Mesenchymal stem cell (in vitro differentiated cells and primary cell): Measurements from ENCODE around the gene SIGLEC1.

Experiments used
- DNase-seq: peaks from one replicate; pipeline ENCODE4 v3.0.0-alpha.2; 2013
- H2AFZ ChIP-seq: one replicate; pipeline ENCODE4 v1.6.1; 2013; ENCODE audit warnings: low read depth, mild to moderate bottlenecking, control low read depth, inconsistent platforms, low read length, moderate library complexity
- H2AK5ac ChIP-seq: 2 replicates; pipeline ENCODE4 v1.6.1; 2013; ENCODE audit warnings: low read length, moderate library complexity, mild to moderate bottlenecking, inconsistent platforms; ENCODE audit not compliant: severe bottlenecking
- H2BK120ac ChIP-seq: one replicate; pipeline ENCODE4 v1.6.1; 2013; ENCODE audit warnings: low read depth, mild to moderate bottlenecking, inconsistent platforms, low read length, moderate library complexity
- H2BK12ac ChIP-seq, 2 experiments: one replicate each; pipeline ENCODE4 v1.6.1; 2013; ENCODE audit warnings: inconsistent platforms in 2 of 2, low read length in 2 of 2, mild to moderate bottlenecking in 2 of 2, moderate library complexity in 2 of 2, control low read depth in 1 of 2
- H2BK15ac ChIP-seq: one replicate; pipeline ENCODE4 v1.6.1; 2013; ENCODE audit warnings: mild to moderate bottlenecking, low read depth, inconsistent platforms; ENCODE audit not compliant: poor library complexity, severe bottlenecking
- H2BK5ac ChIP-seq: 2 replicates; pipeline ENCODE4 v1.6.1; 2013; ENCODE audit warnings: low read depth, mild to moderate bottlenecking, low read length, control low read depth, inconsistent platforms; ENCODE audit not compliant: poor library complexity, severe bottlenecking
- H3K14ac ChIP-seq, 2 experiments: one replicate each; pipeline ENCODE4 v1.6.1; 2013; ENCODE audit warnings: inconsistent platforms in 2 of 2, low read length in 2 of 2, control low read depth in 1 of 2, mild to moderate bottlenecking in 1 of 2, moderate library complexity in 1 of 2
- H3K18ac ChIP-seq, 2 experiments: one replicate each; pipeline ENCODE4 v1.6.1; 2013; ENCODE audit warnings: inconsistent platforms in 2 of 2, low read length in 2 of 2, control low read depth in 1 of 2, low read depth in 1 of 2, mild to moderate bottlenecking in 1 of 2
- H3K23ac ChIP-seq, 2 experiments: one replicate each; pipeline ENCODE4 v1.6.1; 2013; ENCODE audit warnings: inconsistent platforms in 2 of 2, low read length in 2 of 2, mild to moderate bottlenecking in 2 of 2, moderate library complexity in 2 of 2, control low read depth in 1 of 2
- H3K27ac ChIP-seq: 2 replicates; pipeline ENCODE4 v1.5.1; 2013; ENCODE audit warnings: mild to moderate bottlenecking, moderate library complexity, low read length, control low read depth, inconsistent platforms; ENCODE audit not compliant: poor library complexity, severe bottlenecking
- H3K27me3 ChIP-seq, 2 experiments: 2 replicates each; pipeline versions ENCODE4 v1.6.1 to v1.7.0; 2013; ENCODE audit warnings: low read length in 2 of 2, mild to moderate bottlenecking in 2 of 2, moderate library complexity in 2 of 2, control low read depth in 1 of 2, inconsistent platforms in 1 of 2; ENCODE audit not compliant: control insufficient read depth in 1 of 2, insufficient read depth in 1 of 2
- H3K36me3 ChIP-seq, 2 experiments: 2 replicates each; pipeline versions ENCODE4 v1.6.1 to v1.7.0; 2013; ENCODE audit warnings: low read length in 2 of 2, control low read depth in 1 of 2, inconsistent platforms in 1 of 2, low read depth in 1 of 2, mild to moderate bottlenecking in 1 of 2; ENCODE audit not compliant: insufficient read depth in 2 of 2, control insufficient read depth in 1 of 2
- H3K4ac ChIP-seq, 2 experiments: one replicate each; pipeline ENCODE4 v1.6.1; 2013; ENCODE audit warnings: inconsistent platforms in 2 of 2, low read length in 2 of 2, mild to moderate bottlenecking in 2 of 2, moderate library complexity in 2 of 2, control low read depth in 1 of 2, low read depth in 1 of 2
- H3K4me1 ChIP-seq: 2 replicates; pipeline ENCODE4 v1.6.1; 2013; ENCODE audit warnings: low read depth, low read length, control low read depth; ENCODE audit not compliant: control insufficient read depth, insufficient read depth
- H3K4me2 ChIP-seq: 2 replicates; pipeline ENCODE4 v1.6.1; 2013; ENCODE audit warnings: low read length, mild to moderate bottlenecking, inconsistent platforms; ENCODE audit not compliant: poor library complexity, severe bottlenecking
- H3K4me3 ChIP-seq, 2 experiments: 2 replicates each; pipeline versions ENCODE4 v1.5.1 to v1.7.0; 2013; ENCODE audit warnings: low read length in 2 of 2, mild to moderate bottlenecking in 2 of 2, control low read depth in 1 of 2, low read depth in 1 of 2; ENCODE audit not compliant: insufficient read depth in 1 of 2
- H3K79me1 ChIP-seq: replicated peaks from 2 replicates; pipeline ENCODE4 v1.6.1; 2013; ENCODE audit warnings: mild to moderate bottlenecking, control low read depth, low read length, inconsistent platforms; ENCODE audit not compliant: poor library complexity, severe bottlenecking
- H3K9ac ChIP-seq: 2 replicates; pipeline ENCODE4 v1.7.0; 2013; ENCODE audit warnings: mild to moderate bottlenecking, low read length, moderate library complexity
- H3K9me3 ChIP-seq: 2 replicates; pipeline ENCODE4 v1.7.0; 2013; ENCODE audit warnings: mild to moderate bottlenecking, low read length; ENCODE audit not compliant: control insufficient read depth
- H4K8ac ChIP-seq: one replicate; pipeline ENCODE4 v1.6.1; 2013; ENCODE audit warnings: inconsistent platforms, mild to moderate bottlenecking, low read length, moderate library complexity
- H4K91ac ChIP-seq: one replicate; pipeline ENCODE4 v1.6.1; 2013; ENCODE audit warnings: mild to moderate bottlenecking, low read length, inconsistent platforms
- WGBS: methylation state at CpG from one replicate; pipeline ENCODE4 v1.1.7; 2013; ENCODE audit warnings: mixed read lengths; 5-methylcytosine and 5-hydroxymethylcytosine counted together

The SIGLEC1 gene

DNA sequence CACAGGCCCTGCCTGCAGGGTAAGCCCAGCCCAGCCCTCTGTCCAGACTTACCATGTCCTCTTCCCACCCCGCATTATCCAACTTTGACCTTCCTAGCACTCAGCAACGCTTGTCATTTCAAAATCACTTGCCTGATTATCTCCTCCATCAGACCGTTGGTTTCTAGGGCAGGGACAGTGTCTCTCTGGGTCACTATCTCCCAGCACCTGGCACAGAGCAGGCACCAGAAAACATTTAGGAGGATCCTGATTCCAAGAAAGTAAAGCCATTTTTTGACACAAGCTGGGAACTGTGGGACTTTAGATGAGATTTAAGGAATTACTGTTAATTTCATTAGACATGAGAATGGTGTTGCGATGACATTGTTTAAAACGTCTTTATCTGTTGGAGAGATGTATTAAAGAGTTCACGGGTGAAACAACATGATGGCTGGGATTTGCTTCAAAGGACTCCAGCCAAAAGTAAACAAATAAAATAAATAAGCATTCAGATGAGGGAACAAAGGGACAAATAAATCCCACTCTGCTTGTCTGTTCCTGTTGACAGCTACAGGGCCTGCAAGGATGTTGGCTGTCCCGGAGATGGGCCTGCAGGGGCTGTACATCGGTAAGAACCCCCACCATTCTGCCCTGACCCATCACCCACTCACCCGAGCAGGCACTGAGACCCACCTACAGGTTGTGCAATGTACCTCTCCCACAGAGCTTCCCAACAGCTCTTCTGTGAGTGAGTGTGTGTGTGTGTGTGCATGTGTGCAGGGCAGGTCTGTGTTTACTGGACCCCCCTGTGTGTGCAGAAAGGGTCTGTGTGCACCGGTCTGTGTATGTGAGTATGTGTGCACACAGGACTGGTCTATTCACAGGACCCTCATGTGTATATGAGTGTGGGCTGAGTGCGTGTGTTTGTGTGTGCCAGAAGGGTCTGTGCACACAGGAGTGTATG, 26.0 kb upstream of the SIGLEC1 start:
- Histone ChIP-seq H3K18ac (no peak overlapping the region), H2BK12ac (no peak overlapping the region), H2BK120ac (no peak overlapping the region), H3K27me3 (peaks cover 20 to 23% of the 10 kb centered on the region in 2 experiments), H3K36me3 (no peaks in the 10 kb centered on the region), H4K91ac (no peak overlapping the region), H2AFZ (no peak overlapping the region), H2BK5ac (no peak overlapping the region), H3K23ac (no peak overlapping the region), H3K4ac (no peak overlapping the region), H3K4me3 (no peak overlapping the region), H2BK15ac (no peak overlapping the region), H2AK5ac (no peak overlapping the region), H3K4me2 (no peak overlapping the region), H3K9ac (no peak overlapping the region), H4K8ac (no peak overlapping the region), H3K27ac (no peak overlapping the region), H3K14ac (no peak overlapping the region), H3K4me1 (no peaks in the 10 kb centered on the region), H3K9me3 (no peaks in the 10 kb centered on the region), H3K79me1 (no peaks in the 10 kb centered on the region)
- DNase-seq, result no peak
- WGBS, result 83% methylated on average over 10 of the region's 11 CpGs

GRCh38 chr20:3735768-3736167, 23.4 kb upstream of the SIGLEC1 start:
- Histone ChIP-seq H3K36me3 (no peaks in the 10 kb centered on the region), H2AK5ac (no peak overlapping the region), H2BK120ac (no peak overlapping the region), H3K79me1 (no peaks in the 10 kb centered on the region), H3K4me2 (no peak overlapping the region), H4K8ac (no peak overlapping the region), H2AFZ (no peak overlapping the region), H3K9ac (no peak overlapping the region), H3K18ac (no peak overlapping the region), H3K4ac (no peak overlapping the region), H3K9me3 (no peaks in the 10 kb centered on the region), H2BK5ac (no peak overlapping the region), H3K27ac (no peak overlapping the region), H4K91ac (no peak overlapping the region), H3K23ac (no peak overlapping the region), H3K4me3 (no peak overlapping the region), H2BK15ac (no peak overlapping the region), H2BK12ac (no peak overlapping the region), H3K14ac (no peak overlapping the region), H3K27me3 (peaks cover 40 to 42% of the 10 kb centered on the region in 2 experiments), H3K4me1 (peaks cover 6% of the 10 kb centered on the region)
- DNase-seq, result no peak
- 89% methylated on average over 4 of the region's 4 CpGs for WGBS

- Histone ChIP-seq H2AK5ac (no peak overlapping the region), H3K36me3 (no peaks in the 10 kb centered on the region), H3K23ac (no peak overlapping the region), H3K14ac (no peak overlapping the region), H3K27ac (no peak overlapping the region), H3K4me1 (peaks cover 6% of the 10 kb centered on the region), H3K9ac (no peak overlapping the region), H2BK5ac (no peak overlapping the region), H3K4me2 (no peak overlapping the region), H3K4me3 (no peak overlapping the region), H2BK15ac (no peak overlapping the region), H3K79me1 (no peaks in the 10 kb centered on the region), H3K18ac (no peak overlapping the region), H2BK120ac (no peak overlapping the region), H3K9me3 (no peaks in the 10 kb centered on the region), H4K91ac (no peak overlapping the region), H3K4ac (no peak overlapping the region), H2AFZ (no peak overlapping the region), H3K27me3 (peaks cover 36 to 55% of the 10 kb centered on the region in 2 experiments), H4K8ac (no peak overlapping the region), H2BK12ac (no peak overlapping the region)
- no peak for DNase-seq
- WGBS, result 77% methylated on average over 12 of the region's 12 CpGs
These were observed 21.9 kb upstream of the SIGLEC1 start for GRCh38 chr20:3734111-3734843.
